HepG2 (cell line): ENCODE results near the gene FLAD1. TPM values are rescaled to one million over a fixed set of nuclear protein-coding genes. Genes with fewer than 3 reads are reported as not detected.

Experiments
- ADNP ChIP-seq: sonication (generic); formaldehyde crosslinking; IDR thresholded peaks from 2 replicates; pipeline ENCODE4 v1.4.0; 2020; ENCODE audit warnings: missing genetic modification reagents
- AKNA ChIP-seq: sonication (generic); formaldehyde crosslinking; IDR thresholded peaks from 2 replicates; pipeline ENCODE4 v1.4.0; 2020; ENCODE audit warnings: missing genetic modification reagents, borderline replicate concordance
- ETS1 ChIP-seq: sonication (generic); formaldehyde crosslinking; IDR thresholded peaks from 2 replicates; pipeline ENCODE4 v1.4.0; 2020; ENCODE audit warnings: missing genetic modification reagents
- FOXO1 ChIP-seq: sonication (generic); formaldehyde crosslinking; IDR thresholded peaks from 2 replicates; pipeline ENCODE4 v1.4.0; 2020; ENCODE audit warnings: missing genetic modification reagents
- STAT6 ChIP-seq: sonication (generic); formaldehyde crosslinking; IDR thresholded peaks from 2 replicates; pipeline ENCODE4 v1.4.0; 2020; ENCODE audit warnings: missing genetic modification reagents, mild to moderate bottlenecking, borderline replicate concordance
- TAF1 ChIP-seq: sonication (generic); formaldehyde crosslinking; IDR thresholded peaks from 2 replicates; pipeline ENCODE4 v1.4.0; 2020; ENCODE audit warnings: missing genetic modification reagents
- ZNF124 ChIP-seq: sonication (generic); formaldehyde crosslinking; IDR thresholded peaks from 2 replicates; pipeline ENCODE4 v1.4.0; 2020; ENCODE audit warnings: missing genetic modification reagents
- ZNF281 ChIP-seq: sonication (generic); formaldehyde crosslinking; IDR thresholded peaks from 2 replicates; pipeline ENCODE4 v1.4.0; 2020; ENCODE audit warnings: missing genetic modification reagents, borderline replicate concordance
- ZNF558 ChIP-seq: sonication (generic); formaldehyde crosslinking; IDR thresholded peaks from 2 replicates; pipeline ENCODE4 v1.9.0; 2022; ENCODE audit warnings: mild to moderate bottlenecking, missing genetic modification reagents, borderline replicate concordance
- ZNF563 ChIP-seq: sonication (generic); formaldehyde crosslinking; IDR thresholded peaks from 2 replicates; pipeline ENCODE4 v1.8.0; 2022; ENCODE audit warnings: mild to moderate bottlenecking, moderate library complexity, missing genetic modification reagents
- ZNF703 ChIP-seq: sonication (generic); formaldehyde crosslinking; IDR thresholded peaks from 2 replicates; pipeline ENCODE4 v1.5.1; 2020; ENCODE audit warnings: missing genetic modification reagents, mild to moderate bottlenecking, moderate library complexity, borderline replicate concordance
- ZXDC ChIP-seq: sonication (generic); formaldehyde crosslinking; IDR thresholded peaks from 2 replicates; pipeline ENCODE4 v1.5.0; 2020; ENCODE audit warnings: mild to moderate bottlenecking, missing genetic modification reagents
- polyA plus RNA-seq, 8 experiments: library from polyadenylated mRNA; depleted of rRNA in 3 of 8; stranded (reverse) in 7 of 8; unstranded in 1 of 8; fragments of >200 nt; fragmentation: Illumina TruSeq in 4 of 8; extraction: Trizol in 4 of 8; gene quantifications; 2 replicates each; pipeline versions ENCODE4 v1.2.1 to v1.2.3, GENCODE V29; 2011 to 2016; ENCODE audit warnings: low read depth in 4 of 8, missing spikeins in 1 of 8, mixed read lengths in 1 of 8; ENCODE audit not compliant: insufficient read depth in 1 of 8
- total RNA-seq, 5 experiments: library from RNA; depleted of rRNA; stranded (reverse); fragments of >200 nt; fragmentation: Illumina TruSeq; extraction: Trizol; gene quantifications; 2 replicates each; pipeline ENCODE4 v1.2.3, GENCODE V29; 2016; ENCODE audit warnings: low read depth in 1 of 5

Gene FLAD1
- total and polyA plus RNA-seq, 2 of the 13 experiments (the other 11 are each of a cell fraction or from before 2014, with no cell fraction given), result 25.9 to 32.8 TPM

- no peak for TF ChIP-seq ZNF281 (CRISPR knock-in tag)
- no peak for TF ChIP-seq ZNF124 (CRISPR knock-in tag)
- no peak; the same call in 1 of the 2 replicates for TF ChIP-seq ZNF703
- no peak for TF ChIP-seq ZNF558
- TF ChIP-seq ZXDC, result no peak
- TF ChIP-seq ZNF563 (CRISPR knock-in tag), result no peak
- no peak for TF ChIP-seq TAF1 (CRISPR knock-in tag)
- no peak for TF ChIP-seq ETS1 (CRISPR knock-in tag)
- TF ChIP-seq STAT6, result 0 out of 2 replicates have a peak, but pooled peaks have one; percentile 33
- no peak for TF ChIP-seq ADNP
- TF ChIP-seq FOXO1 (CRISPR knock-in tag), result no peak
- TF ChIP-seq AKNA (CRISPR knock-in tag), result 0 out of 2 replicates have a peak, but pooled peaks have one; percentile 10
Measured at GRCh38 chr1:154937085-154937987, 45.8 kb upstream of the FLAD1 start (continued).
